Pancreas (tissue), 10 donors: Measurements from ENCODE around the gene DAZAP2. TPM values are rescaled to one million over a fixed set of nuclear protein-coding genes. Genes with fewer than 3 reads are reported as not detected.
"Not testable (repeated sequence)": the region's sequence is repeated elsewhere in the genome, so short reads cannot be mapped to it uniquely, and the experiment has no call there.

ENCODE experiments used
- ATAC-seq, 4 donors: fragments of 200-7000 bp; cut with Tn5 transposase; one replicate each; pipeline versions ENCODE4 v1.8.0 to v1.9.1; 2020; ENCODE audit warnings: mild to moderate bottlenecking in 4 of 4, moderate library complexity in 4 of 4
- DNase-seq, 6 donors: peaks; one replicate each; pipeline ENCODE4 v3.0.0-alpha.2; 2020
- FAIRE-seq: peaks from 2 replicates; lab custom pipeline; 2012; peaks lifted over from hg19 to GRCh38; lab: Jason Lieb, UNC
- H3K27ac ChIP-seq, 4 donors: fragments of 200-600 bp; sonication (generic); 1 replicate in 3 of 4; 2 replicates in 1 of 4; pipeline versions ENCODE4 v1.5.0 to v1.8.0; 2020
- H3K27me3 ChIP-seq, 4 donors: fragments of 200-600 bp; one replicate each; pipeline ENCODE4 v1.8.0; 2021
- H3K36me3 ChIP-seq, 3 donors: fragments of 200-600 bp; sonication (generic) in 1 of 3; one replicate each; pipeline versions ENCODE4 v1.5.0 to v1.8.0; 2020 to 2021
- H3K4me1 ChIP-seq, 3 donors: fragments of 200-600 bp; one replicate each; pipeline ENCODE4 v1.8.0; 2021
- H3K4me3 ChIP-seq, 4 donors: fragments of 200-600 bp; sonication (generic) in 2 of 4; one replicate each; pipeline versions ENCODE4 v1.5.0 to v1.8.0; 2020 to 2021
- H3K9me3 ChIP-seq, 4 donors: fragments of 200-600 bp; one replicate each; pipeline ENCODE4 v1.8.0; 2021
- WGBS, 2 donors: extraction: QIAGEN DNeasy Blood & Tissue Kit; methylation state at CpG; one replicate each; pipeline ENCODE4 v1.1.7; 2013; 5-methylcytosine and 5-hydroxymethylcytosine counted together
- intact Hi-C, 3 donors: fragments of 100-400 bp; cut with DNase I; formaldehyde crosslinking; loops; one replicate each; pipeline versions ENCODE4 v1.11.1 to v1.14.2; 2022
- polyA plus RNA-seq, 2 donors: library from polyadenylated mRNA; stranded (reverse); fragments of 200-250 nt; gene quantifications; one replicate each; pipeline ENCODE4 v1.2.3, GENCODE V29; 2013
- total RNA-seq, 6 donors: library from RNA; stranded (reverse); fragmentation: NEBNext Ultra II Directional in 4 of 6; extraction: Animal tissue kit (Norgen Biotek cat#: 25700) in 4 of 6; gene quantifications; one replicate each; pipeline versions ENCODE4 v1.2.1 to v1.2.4, GENCODE V29; 2021 to 2023
- TF ChIP-seq, protein P1 (sequence below), 4 donors: fragments of 200-600 bp; sonication (generic) in 3 of 4; IDR thresholded peaks; one replicate each; pipeline versions ENCODE4 v1.5.0 to v1.8.0; 2021; ENCODE audit warnings: antibody characterized with exemption in 4 of 4
- donor health status: healthy with polysubstance abuse.
- donor health status: DM: no; HTN: no; CAD: no; lungs with moderate emphysema.
- donor health status: DM: no; HTN: no; CAD: no.
- donor health status: control.
- donor health status: control.
- donor health status: Bipolar disorder and iron deficiency.
- donor health status: DM: yes; HTN: yes; CAD: no.
- donor health status: DM: no; HTN: no; CAD: no.
- donor health status: DM: no; HTN: no; CAD: no.
- donor health status: DM: yes; HTN: yes; CAD: no.

Gene DAZAP2
- total and polyA plus RNA-seq, 8 donors, result 43.1 to 123 (median 63.6) TPM

DNA sequence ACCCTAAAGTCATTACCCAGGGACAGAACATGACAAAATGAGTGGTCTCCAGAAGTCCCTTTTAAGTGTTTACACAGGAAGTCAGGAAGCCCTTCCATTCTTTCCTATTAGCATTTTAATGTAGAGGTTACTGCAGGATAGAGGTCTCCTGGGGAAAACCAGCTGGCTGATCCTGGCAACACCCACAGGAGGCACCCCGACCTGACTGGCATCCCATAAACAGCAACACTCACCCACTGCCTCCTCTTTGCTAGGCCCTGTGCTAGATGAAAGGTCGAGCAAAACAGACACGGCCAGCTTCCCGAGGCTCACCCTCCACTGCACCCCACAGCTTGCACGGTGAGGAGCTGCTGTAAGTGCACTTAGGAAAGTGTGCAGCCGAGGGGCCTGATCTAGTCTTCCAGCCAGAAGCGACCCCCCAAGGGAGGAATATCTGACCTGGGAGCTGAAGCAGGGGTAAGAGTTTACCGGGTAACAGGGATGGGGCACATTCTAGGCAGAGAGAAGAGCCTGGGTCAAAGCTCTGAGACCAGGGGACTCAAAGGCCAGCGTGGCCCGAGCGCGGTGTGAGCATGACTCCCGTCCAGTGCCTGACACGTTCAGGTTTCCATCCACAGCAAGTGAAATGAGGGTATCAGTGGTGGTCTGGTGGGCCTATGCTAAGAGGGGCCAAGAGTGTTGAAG is 9.0 kb downstream of the DAZAP2 start:
- H3K27ac ChIP-seq, result no peak overlapping the region
- DNase-seq, result no peak

DNA sequence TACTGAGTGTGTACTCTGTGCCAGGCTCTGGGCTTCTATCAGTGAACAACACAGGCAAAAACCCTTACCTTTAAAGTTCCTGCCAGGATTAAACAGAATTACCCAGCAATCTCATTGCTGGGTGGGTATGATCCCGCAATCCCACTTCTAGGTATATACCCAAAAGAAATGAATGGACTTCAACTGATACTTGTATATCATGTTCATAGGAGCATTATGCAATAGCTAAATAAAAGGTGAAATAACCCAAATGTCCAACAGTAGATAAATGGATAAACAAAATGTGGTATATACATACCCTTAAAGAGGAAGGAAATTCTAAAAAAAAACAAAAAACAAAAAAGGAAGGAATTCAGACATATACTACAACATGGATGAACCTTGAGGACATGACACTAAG is 14.7 kb downstream of the DAZAP2 start:
- Histone ChIP-seq H3K36me3 (no peaks in the 10 kb centered on the region), H3K27ac (no peak overlapping the region), H3K27me3 (no peaks in the 10 kb centered on the region), H3K4me1 (no peaks in the 10 kb centered on the region), H3K4me3 (no peak overlapping the region), H3K9me3 (no peaks in the 10 kb centered on the region)
- intact Hi-C loops, result no loop called here
- DNase-seq (no peak), ATAC-seq (no peak), FAIRE-seq (no peak)
- TF ChIP-seq, protein P1, sequence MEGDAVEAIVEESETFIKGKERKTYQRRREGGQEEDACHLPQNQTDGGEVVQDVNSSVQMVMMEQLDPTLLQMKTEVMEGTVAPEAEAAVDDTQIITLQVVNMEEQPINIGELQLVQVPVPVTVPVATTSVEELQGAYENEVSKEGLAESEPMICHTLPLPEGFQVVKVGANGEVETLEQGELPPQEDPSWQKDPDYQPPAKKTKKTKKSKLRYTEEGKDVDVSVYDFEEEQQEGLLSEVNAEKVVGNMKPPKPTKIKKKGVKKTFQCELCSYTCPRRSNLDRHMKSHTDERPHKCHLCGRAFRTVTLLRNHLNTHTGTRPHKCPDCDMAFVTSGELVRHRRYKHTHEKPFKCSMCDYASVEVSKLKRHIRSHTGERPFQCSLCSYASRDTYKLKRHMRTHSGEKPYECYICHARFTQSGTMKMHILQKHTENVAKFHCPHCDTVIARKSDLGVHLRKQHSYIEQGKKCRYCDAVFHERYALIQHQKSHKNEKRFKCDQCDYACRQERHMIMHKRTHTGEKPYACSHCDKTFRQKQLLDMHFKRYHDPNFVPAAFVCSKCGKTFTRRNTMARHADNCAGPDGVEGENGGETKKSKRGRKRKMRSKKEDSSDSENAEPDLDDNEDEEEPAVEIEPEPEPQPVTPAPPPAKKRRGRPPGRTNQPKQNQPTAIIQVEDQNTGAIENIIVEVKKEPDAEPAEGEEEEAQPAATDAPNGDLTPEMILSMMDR (IDR thresholded peaks at IDR 0.05), result no peak
- 98 to 100% methylated on average over 1 of the region's 1 CpG for WGBS, 2 donors

More for the DNA sequence above, 9.0 kb downstream of the DAZAP2 start:
- Histone ChIP-seq H3K9me3 (no peaks in the 10 kb centered on the region), H3K36me3 (peaks cover 0 to 4% (median 0%) of the 10 kb centered on the region in 3 donors), H3K4me1 (peaks cover 0 to 6% (median 0%) of the 10 kb centered on the region in 3 donors), H3K4me3 (no peak overlapping the region), H3K27me3 (no peaks in the 10 kb centered on the region)
- TF ChIP-seq, protein P1 (IDR thresholded peaks at IDR 0.05), result no peak
- 71 to 73% methylated on average over 14 of the region's 14 CpGs for WGBS, 2 donors
- FAIRE-seq (no peak), ATAC-seq (no peak)
- intact Hi-C loops, result no loop called here

DNA sequence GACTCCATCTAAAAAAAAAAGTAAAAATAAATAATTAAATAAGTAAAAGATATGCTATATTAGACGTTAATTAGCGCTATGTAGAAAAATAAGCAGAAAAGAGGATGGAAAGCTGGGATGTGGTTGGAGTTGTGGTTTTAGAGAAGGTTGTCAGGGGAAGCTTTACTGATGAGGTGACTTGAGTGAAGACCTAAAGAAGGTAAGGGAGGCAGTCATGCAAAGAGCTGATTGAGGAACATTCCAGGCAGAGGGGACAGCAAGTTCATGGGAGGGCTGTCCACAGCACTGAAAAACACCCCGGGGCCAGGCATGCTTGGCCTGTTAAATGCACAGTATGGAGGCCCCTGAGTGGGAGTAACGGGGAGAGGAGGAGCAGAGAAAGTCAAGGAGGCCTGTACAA is 15.9 kb downstream of the DAZAP2 start:
- H3K27ac ChIP-seq, result no peak overlapping the region
- FAIRE-seq (no peak), DNase-seq (no peak), ATAC-seq (no peak)
- H3K4me1 ChIP-seq, result no peaks in the 10 kb centered on the region
- no peak overlapping the region for H3K4me3 ChIP-seq
- H3K27me3 ChIP-seq, result no peaks in the 10 kb centered on the region
- H3K9me3 ChIP-seq, result no peaks in the 10 kb centered on the region
- no peaks in the 10 kb centered on the region for H3K36me3 ChIP-seq
- TF ChIP-seq, protein P1 (IDR thresholded peaks at IDR 0.05), result no peak
- intact Hi-C loops, result no loop called here
- WGBS, 2 donors, result 88 to 91% methylated on average over 4 of the region's 4 CpGs

DNA sequence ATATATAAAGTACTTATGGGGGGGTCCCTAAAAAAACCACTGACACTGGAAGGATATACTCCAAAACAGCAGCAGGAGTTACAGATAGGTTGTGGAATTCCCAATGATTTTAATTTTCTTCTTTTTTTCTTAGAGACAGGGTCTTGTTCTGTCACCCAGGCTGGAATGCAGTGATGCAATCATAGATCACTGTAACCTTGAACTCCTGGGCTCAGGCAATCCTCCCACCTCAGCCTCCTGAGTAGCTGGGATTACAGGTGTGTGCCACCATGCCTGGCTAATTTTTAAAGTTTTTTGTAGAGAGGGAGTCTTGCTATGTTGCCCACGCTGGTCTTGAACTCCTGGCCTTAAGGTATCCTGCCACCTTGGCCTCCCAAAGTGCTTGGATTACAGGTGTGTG is 21.0 kb downstream of the DAZAP2 start:
- H3K9me3 ChIP-seq, FAIRE-seq, H3K4me1 ChIP-seq, H3K36me3 ChIP-seq, intact Hi-C loops, H3K4me3 ChIP-seq, H3K27ac ChIP-seq, ATAC-seq, DNase-seq, H3K27me3 ChIP-seq: not testable (repeated sequence)
- WGBS, 2 donors, result 98 to 100% methylated on average over 1 of the region's 1 CpG

DNA sequence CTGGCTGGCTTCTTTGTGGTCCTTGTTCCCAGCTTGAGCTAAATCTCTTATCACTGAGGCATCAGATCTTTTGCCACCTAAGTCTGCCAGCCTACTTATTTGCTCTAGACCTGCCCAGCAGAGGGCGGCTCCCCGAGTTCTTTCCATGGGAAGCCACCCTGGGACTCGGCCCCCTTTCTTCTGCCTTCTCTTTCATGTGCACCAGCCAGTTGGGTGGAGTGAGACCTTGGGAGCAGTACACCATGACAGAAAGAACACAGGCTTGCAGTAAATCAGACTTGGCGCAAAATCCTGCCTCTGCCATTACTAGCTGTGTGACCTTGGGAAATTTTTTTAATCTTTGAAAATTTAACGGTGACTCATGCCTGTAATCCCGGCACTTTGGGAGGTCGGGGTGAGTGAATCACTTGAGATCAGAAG is 24.1 kb downstream of the DAZAP2 start:
- intact Hi-C loops, result no loop called here
- Histone ChIP-seq H3K4me1 (peaks cover 0 to 5% (median 0%) of the 10 kb centered on the region in 3 donors), H3K27me3 (no peaks in the 10 kb centered on the region), H3K4me3 (no peak overlapping the region), H3K27ac (peak overlapping the region; percentile 50 to 73 (median 62)), H3K36me3 (no peaks in the 10 kb centered on the region), H3K9me3 (no peaks in the 10 kb centered on the region)
- ATAC-seq, result peak; percentile 95 to 98 (median 97)
- TF ChIP-seq, protein P1 (IDR thresholded peaks at IDR 0.05), result peak in 3 of 4 donors; percentile 18 to 51 (median 40)
- WGBS, 2 donors, result 8 to 13% methylated on average over 7 of the region's 7 CpGs
- DNase-seq, result peak; percentile 76 to 89 (median 84)
- no peak for FAIRE-seq
